Measurements from ENCODE around the gene EGFL7.
A peak's percentile ranks its signal among the peaks of the same experiment; 100 is the strongest.

DNA sequence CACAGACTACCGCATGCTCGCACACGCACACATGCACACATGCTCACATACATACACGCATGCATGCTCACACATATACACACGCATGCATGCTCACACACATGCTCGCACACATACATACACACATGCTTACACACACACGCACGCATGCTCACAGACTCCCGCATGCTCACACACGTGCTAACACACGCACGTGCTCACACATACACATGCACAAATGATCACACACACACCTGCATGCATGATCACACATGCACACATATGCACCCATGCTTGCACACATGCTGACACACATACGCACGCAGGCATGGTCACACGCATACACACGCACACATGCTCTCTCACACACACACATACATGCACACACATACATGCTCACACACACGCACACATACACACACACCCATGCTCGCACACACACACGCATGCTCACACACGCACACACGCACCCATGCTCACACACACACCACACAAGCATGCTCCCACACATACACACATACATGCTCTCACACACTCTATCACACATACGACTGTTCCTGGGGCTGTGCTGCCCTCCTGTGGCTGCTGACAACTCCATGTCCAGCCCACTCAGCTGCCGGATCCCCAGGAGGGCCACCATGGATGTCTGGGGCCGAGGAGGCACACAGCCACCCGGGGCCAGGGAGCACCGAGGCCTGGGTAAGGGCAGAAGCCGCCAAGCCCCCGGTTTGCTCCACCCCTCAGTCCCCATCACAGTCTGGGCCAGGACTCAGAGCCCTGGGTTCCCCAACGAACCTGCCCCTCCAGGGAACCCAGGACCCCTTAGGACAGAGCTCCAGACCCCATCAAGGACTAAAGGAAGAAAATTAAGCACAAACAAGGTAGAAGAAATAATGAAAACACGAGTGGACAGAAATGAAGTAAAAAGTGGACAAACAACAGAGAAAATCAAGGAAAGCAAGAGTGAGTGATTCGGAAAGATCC, 31.4 kb upstream of the EGFL7 start:
- TF ChIP-seq, protein P1, sequence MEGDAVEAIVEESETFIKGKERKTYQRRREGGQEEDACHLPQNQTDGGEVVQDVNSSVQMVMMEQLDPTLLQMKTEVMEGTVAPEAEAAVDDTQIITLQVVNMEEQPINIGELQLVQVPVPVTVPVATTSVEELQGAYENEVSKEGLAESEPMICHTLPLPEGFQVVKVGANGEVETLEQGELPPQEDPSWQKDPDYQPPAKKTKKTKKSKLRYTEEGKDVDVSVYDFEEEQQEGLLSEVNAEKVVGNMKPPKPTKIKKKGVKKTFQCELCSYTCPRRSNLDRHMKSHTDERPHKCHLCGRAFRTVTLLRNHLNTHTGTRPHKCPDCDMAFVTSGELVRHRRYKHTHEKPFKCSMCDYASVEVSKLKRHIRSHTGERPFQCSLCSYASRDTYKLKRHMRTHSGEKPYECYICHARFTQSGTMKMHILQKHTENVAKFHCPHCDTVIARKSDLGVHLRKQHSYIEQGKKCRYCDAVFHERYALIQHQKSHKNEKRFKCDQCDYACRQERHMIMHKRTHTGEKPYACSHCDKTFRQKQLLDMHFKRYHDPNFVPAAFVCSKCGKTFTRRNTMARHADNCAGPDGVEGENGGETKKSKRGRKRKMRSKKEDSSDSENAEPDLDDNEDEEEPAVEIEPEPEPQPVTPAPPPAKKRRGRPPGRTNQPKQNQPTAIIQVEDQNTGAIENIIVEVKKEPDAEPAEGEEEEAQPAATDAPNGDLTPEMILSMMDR (IDR thresholded peaks at IDR 0.05) = peak; percentile 90
- no peak for TF ChIP-seq EZH2 (IDR thresholded peaks at IDR 0.05)
